HG02852 (cell line): ENCODE data around the gene ZNRD2.

Experiments
- ATAC-seq: cut with Tn5 transposase; IDR thresholded peaks from one replicate; pipeline ENCODE4 v1.9.1; 2021; ENCODE audit warnings: mild to moderate bottlenecking, moderate library complexity; ENCODE audit not compliant: unreplicated experiment

The ZNRD2 gene

GRCh38 chr11:65606876-65607613 is 36.8 kb downstream of the ZNRD2 start:
- no peak for ATAC-seq

GRCh38 chr11:65607614-65608426 is 37.5 kb downstream of the ZNRD2 start:
- no peak for ATAC-seq

GRCh38 chr11:65609229-65609628 is 39.0 kb downstream of the ZNRD2 start:
- ATAC-seq, result no peak

GRCh38 chr11:65609665-65610064 is 39.4 kb downstream of the ZNRD2 start:
- ATAC-seq, result no peak

- ATAC-seq, result no peak
Observed at GRCh38 chr11:65610404-65610803, 40.1 kb downstream of the ZNRD2 start.

GRCh38 chr11:65611028-65611757 is 40.9 kb downstream of the ZNRD2 start:
- ATAC-seq, result no peak

GRCh38 chr11:65611758-65612603 is 41.7 kb downstream of the ZNRD2 start:
- no peak for ATAC-seq

GRCh38 chr11:65612691-65613090 is 42.4 kb downstream of the ZNRD2 start:
- no peak for ATAC-seq

- ATAC-seq, result no peak
Observed at GRCh38 chr11:65613091-65613928, 43.0 kb downstream of the ZNRD2 start.

GRCh38 chr11:65615229-65615949 is 45.1 kb downstream of the ZNRD2 start, which contains the start of gene PCNX3:
Gene PCNX3 (plus strand): TSS chr11:65615776. CDS start chr11:65616312, 536 bp downstream.
- peak; percentile 81 for ATAC-seq

- peak; percentile 0 for ATAC-seq
Observed at GRCh38 chr11:65615950-65616574, 45.8 kb downstream of the ZNRD2 start.

- no peak for ATAC-seq
Observed at GRCh38 chr11:65616575-65617001, 46.3 kb downstream of the ZNRD2 start.

- no peak for ATAC-seq
Observed at GRCh38 chr11:65617136-65617850, 47.0 kb downstream of the ZNRD2 start.

- no peak for ATAC-seq
Observed at GRCh38 chr11:65617990-65618751, 47.9 kb downstream of the ZNRD2 start.

- no peak for ATAC-seq
Observed at GRCh38 chr11:65618763-65619162, 48.5 kb downstream of the ZNRD2 start.

GRCh38 chr11:65619281-65619928 is 49.1 kb downstream of the ZNRD2 start:
- no peak for ATAC-seq

GRCh38 chr11:65620666-65621065 is 50.4 kb downstream of the ZNRD2 start:
- ATAC-seq, result no peak
